NCI-H1092 (cell line): ENCODE data around the gene UGT1A8.
"Not testable (repeated sequence)": the region's sequence is repeated elsewhere in the genome, so short reads cannot be mapped to it uniquely, and the experiment has no call there.

Source experiments
- DNase-seq: peaks from one replicate; lab custom pipeline; 2025; lab: John Stamatoyannopoulos, UW

UGT1A8 gene

DNA sequence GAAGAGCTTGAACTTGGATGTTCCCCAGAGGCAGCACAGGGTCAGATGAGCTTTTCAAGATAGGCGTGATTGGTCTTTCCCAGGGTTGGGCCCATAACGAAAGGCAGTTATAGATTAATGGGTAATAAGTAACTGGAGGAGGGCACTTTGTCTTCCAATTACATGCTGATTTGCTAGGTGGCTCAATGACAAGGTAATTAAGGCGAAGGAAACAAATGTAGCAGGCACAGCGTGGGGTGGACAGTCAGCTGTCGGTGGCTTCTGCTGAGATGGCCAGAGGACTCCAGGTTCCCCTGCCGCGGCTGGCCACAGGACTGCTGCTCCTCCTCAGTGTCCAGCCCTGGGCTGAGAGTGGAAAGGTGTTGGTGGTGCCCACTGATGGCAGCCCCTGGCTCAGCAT is 101.1 kb downstream of the UGT1A8 start, which contains the start of gene UGT1A4:
UGT1A4 (plus strand) TSS at position 185 of the 400 bp plus-strand sequence; CDS start at position 270, 85 bp downstream.
- DNase-seq, result no peak

DNA sequence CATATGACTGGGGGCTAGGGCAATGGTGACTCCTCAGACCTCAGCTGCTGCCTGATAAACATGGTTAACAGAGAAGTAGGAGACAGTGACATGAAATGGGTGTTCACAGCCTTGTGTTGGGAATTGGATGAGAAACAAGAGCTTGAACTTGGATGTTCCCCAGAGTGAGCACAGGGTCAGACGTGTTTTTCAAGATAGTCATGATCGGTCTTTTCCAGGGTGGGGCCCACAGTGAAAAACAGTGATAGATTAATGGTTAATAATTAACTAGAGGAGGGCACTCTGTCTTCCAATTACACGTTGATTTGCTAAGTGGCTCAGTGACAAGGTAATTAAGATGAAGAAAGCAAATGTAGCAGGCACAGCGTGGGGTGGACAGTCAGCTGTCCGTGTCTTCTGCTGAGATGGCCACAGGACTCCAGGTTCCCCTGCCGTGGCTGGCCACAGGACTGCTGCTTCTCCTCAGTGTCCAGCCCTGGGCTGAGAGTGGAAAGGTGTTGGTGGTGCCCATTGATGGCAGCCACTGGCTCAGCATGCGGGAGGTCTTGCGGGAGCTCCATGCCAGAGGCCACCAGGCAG is 111.4 kb downstream of the UGT1A8 start, which contains the start of gene UGT1A3:
UGT1A3 (plus strand) TSS at position 320 of the 579 bp plus-strand sequence; CDS start at position 405, 85 bp downstream.
- DNase-seq, result no peak

DNA sequence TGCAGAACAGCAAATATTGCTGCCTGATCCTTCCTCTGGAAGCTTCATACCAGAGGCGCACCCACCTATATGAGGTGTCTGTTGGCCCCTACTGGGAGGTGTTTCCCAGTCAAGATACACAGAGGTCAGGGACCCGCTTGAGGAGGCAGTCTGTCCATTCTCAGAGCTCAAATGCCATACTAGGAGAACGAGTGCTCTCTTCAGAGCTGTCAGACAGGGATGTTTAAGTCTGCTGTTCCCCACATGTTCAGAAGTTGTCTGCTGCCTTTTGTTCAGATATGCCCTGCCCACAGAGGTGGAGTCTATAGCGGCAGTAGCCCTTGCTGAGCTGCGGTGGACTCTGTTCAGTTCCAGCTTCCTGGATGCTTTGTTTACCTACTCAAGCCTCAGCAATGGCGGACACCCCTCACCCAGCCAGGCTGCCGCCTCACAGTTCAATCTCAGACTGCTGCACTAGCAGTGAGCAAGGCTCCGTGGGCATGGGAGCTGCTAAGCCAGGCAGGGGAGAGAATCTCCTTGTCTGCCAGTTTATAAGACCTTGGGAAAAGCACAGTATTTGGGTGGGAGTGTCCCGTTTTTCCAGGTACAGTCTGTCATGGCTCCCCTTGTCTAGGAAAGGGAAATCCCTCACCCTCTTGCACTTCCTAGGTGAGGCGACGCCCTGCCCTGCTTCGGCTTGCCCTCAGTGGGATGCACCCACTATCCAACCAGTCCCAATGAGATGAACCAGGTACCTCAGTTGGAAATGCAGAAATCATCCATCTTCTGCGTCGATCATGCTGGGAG is 119.6 kb downstream of the UGT1A8 start:
- not testable (repeated sequence) for DNase-seq

DNA sequence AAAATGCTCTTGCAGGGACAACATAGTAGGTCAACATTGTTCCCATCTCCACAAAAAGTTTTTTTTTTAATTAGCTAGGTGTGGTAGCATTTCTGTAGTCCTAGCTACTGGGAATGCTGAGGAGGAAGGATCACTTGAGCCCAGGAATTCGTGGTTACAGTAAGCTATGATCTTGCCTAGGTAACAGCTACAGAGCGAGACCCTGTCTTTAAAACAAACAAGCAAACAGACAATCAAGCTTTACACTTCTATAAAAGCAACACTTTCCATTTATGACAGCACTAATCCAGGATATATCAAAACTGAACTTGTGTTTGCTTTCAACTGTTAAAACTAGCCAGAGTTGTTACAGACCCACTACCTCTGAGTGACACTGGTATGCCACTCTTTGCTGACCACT is 123.4 kb downstream of the UGT1A8 start:
- DNase-seq, result no peak

DNA sequence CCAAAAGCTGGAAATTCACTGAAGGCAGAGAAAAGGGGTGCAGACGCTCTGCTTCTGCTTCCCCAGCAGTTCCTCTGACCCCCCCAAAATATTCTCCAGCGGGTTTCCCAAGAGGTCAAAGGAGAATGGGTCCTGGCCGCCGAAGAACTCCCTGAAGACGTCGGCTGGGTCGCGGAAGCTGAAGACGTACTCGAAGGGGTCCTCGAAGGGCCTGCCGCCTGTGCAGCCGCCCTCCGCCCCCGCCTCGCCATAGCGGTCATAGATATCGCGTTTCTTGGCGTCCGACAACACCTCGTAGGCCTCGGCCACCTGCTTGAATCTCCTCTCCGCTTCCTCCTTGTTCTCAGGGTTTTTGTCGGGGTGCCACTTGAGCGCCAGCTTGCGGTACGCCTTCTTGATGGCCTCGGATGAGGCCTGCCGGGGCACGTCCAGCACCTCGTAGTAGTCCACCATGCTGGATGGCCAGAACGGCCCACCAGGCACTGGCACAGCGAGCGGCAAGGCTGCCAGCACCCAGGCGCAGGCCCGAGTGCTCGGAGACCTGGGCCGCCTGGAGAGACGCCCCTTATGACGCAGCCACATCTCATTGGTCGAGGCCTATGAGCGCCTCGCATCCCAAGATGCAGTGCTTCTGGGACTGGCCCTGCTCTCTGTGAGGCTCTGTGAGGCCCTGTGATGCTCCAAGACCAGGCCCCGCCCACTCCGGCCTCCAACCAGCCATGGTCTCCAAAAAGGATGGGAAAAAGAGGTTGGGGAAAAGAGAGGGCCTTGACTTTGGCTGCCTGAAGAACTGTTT is 126.2 kb downstream of the UGT1A8 start:
- no peak for DNase-seq

DNA sequence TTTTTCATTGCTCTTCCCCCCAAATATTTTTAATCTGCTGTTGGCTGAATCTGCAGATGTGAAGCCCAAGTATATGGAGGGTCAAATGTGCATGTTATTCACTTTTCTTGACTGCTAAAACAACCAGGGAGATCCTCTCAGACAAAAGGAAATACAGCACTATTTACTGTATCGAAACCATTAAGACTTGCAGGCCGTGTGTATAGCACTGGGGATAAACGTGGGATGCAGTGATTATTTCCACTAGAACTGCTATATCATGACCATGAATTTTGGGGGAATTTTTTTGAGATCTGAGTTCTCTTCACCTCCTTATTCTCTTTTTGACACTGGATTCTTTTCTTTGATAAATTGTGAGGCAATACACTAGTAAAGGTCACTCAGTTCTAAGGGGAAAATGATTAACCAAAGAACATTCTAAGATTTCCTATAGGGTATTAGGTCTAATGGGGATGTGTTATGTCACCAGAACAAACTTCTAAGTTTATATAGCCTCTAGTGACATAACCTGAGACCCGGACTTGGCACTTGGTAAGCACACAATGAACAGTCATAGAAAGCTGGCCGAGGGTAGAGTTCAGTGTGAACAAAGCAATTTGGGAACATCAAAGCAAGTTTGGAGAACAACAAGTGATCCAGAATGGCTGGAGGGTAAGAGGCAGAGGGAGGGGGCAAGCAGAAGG is 127.8 kb downstream of the UGT1A8 start:
- DNase-seq, result no peak

DNA sequence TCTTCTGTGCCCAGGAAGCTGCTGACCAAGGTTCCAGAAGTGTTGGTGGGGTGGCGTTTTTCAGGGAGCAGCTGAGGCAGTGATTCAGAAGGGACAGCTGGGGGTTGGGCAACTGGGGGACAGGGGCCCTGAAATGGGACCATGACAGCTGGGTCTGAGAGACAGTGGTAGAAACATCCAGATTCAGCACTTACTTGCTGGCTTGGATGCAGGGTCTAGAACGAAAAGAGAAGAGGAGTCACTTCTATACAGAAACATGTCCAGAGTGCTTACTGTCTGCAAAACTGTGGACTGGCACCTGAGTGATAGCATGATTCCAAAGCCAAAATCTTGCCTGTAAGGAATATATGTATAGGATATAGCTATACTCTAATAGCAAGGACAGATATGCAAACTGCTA is 128.4 kb downstream of the UGT1A8 start:
- not testable (repeated sequence) for DNase-seq

DNA sequence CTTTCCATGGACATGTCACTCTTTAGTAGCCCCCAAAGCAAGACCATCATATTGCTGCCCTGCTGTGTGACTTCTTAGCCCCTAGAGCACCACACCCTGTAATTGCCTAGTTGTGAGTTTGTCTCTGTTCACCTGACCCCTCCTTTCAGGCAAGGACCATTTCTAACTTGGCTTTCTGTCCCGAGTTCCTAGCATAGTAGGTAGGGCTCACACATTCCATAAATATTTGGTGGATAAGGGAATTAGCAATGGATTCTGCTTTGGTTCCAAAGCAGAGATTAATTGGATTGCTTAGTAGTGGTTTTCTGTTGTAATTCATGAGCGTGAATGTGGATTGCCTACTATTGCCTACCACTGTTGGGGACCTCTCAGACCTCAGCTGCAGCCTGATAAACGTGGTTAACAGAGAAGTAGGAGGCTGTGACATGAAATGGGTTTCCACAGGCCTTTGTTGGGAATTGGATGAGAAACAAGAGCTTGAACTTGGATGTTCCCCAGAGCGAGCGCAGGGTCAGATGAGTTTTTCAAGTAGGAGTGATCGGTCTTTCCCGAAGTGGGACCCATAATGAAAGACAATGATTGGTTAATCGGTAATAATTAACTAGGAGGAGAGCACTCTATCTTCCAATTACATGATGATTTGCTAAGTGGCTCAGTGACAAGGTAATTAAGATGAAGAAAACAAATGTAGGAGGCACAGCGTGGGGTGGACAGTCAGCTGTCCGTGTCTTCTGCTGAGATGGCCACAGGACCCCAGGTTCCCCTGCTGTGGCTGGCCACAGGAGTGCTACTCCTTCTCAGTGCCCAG is 129.2 kb downstream of the UGT1A8 start:
- DNase-seq, result no peak

DNA sequence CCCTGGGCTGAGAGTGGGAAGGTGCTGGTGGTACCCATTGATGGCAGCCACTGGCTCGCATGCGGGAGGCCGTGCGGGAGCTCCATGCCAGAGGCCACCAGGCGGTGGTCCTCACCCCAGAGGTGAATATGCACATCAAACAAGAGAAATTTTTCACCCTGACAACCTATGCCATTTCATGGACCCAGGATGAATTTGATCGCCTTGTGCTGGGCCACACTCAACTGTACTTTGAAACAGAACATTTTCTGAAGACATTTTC is 129.8 kb downstream of the UGT1A8 start:
- no peak for DNase-seq

DNA sequence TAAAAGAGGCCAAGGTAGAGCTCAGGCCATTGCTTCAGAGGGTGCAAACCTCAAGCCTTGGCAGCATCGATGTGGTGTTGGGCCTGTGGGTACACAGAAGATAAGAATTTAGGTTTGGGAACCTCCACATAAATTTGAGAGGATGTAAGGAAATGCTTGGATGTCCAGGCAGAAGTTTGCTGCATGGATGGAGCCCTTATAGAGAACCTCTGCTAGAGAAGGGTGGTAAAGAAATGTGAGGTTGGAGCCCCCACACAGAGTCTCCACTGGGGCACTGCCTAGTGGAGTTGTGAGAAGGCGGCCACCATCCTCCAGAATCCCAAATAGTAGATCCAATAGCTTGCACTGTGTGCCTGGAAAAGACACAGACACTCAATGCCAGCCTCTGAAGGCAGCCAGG is 133.3 kb downstream of the UGT1A8 start:
- DNase-seq, result not testable (repeated sequence)

DNA sequence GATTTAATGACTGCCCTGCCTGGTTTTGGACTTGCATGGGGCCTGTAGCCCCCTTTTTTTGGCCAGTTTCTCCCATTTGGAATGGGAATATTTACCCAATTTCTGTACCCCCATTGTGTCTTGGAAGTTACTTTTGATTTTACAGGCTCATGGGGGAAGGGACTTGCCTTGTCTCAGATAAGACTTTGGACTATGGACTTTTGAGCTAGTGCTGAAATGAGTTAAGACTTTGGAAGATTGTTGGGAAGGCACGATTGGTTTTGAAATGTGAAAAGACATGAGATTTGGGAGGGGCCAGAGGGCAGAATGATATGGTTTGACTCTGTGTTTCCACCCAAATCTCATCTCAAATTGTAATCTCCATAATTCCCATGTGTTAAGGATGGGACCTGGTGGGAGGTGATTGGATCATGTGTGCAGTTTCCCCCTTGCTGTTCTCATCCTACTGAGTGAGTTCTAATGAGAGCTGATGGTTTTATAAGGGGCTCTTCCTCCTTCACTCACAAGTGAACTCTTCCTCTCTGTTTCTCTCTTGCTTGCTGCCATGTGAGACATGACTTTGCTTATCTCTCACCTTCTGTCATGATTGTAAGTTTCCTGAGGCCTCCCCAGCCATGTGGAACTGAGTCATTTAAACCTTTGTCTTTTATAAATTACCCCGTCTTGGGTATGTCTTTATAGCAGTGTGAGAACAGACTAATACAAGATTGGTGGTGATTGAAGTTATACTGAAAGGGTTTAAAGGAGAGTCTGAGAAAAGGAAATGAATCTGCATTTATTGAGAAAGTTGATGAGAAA is 134.0 kb downstream of the UGT1A8 start:
- DNase-seq, result not testable (repeated sequence)

DNA sequence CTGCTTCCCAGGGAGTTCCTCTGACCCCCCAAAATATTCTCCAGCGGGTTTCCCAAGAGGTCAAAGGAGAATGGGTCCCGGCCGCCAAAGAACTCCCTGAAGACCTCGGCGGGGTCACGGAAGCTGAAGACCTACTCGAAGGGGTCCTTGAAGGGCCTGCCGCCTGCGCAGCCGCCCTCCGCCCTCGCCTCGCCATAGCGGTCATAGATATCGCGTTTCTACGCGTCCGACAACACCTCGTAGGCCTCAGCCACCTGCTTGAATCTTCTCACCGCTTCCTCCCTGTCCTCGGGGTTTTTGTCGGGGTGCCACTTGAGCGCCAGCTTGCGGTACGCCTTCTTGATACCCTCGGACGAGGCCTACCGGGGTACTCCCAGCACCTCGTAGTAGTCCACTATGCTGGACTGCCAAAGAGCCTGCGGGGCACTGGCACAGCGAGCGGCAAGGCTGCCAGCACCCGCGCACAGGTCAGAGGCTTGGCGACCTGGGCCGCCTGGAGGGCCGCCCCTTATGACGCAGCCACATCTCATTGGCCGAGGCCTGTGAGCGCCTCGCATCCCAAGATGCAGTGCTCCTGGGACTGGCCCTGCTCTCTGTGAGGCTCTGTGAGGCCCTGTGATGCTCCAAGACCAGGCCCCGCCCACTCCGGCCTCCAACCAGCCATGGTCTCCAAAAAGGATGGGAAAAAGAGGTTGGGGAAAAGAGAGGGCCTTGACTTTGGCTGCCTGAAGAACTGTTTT is 137.6 kb downstream of the UGT1A8 start:
- no peak for DNase-seq

DNA sequence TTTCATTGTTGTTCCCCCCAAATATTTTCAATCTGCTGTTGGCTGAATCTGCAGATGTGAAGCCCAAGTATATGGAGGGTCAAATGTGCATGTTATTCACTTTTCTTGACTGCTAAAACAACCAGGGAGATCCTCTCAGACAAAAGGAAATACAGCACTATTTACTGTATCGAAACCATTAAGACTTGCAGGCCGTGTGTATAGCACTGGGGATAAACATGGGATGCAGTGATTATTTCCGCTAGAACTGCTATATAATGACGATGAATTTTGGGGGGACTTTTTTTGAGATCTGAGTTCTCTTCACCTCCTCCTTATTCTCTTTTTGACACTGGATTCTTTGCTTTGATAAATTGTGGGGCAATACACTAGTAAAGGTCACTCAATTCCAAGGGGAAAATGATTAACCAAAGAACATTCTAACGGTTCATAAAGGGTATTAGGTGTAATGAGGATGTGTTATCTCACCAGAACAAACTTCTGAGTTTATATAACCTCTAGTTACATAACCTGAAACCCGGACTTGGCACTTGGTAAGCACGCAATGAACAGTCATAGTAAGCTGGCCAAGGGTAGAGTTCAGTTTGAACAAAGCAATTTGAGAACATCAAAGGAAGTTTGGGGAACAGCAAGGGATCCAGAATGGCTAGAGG is 139.1 kb downstream of the UGT1A8 start:
- no peak for DNase-seq

DNA sequence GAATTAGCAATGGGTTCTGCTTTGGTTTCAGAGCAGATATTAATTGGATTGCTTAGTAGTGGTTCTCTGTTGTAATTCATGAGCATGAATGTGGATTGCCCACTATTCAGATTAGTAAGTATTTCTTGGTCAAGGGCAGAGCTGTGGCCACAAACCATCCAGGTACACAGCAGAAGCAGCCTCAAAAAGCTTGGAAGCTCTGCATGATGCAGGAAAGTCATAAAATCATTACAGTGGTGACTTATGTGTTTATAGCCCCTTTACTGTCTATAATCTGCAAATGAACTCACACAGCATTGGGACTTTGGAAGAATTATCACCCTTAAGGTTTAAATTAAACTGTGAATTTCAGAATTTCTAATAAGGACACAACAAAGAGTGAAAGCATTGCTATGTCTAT is 140.7 kb downstream of the UGT1A8 start:
- DNase-seq, result no peak

DNA sequence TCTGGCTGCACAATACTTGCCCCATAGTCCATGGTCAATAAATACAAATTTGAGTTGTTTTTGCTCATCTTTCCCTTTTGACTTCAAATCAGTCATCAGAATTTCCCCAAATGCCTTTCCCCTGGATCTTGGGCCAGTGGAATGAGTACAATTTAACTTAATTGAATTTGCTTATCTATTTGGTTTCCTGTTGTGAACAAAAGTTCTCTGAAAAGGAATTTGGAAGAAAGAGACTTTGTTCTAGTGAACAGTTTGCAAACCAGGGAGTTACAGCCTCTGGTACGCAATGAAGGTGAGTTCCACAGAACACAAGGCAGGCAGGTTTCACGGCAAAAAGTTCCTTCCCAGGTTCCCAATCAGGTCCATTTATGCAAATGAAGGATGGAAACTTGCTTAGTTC is 141.4 kb downstream of the UGT1A8 start:
- no peak for DNase-seq

DNA sequence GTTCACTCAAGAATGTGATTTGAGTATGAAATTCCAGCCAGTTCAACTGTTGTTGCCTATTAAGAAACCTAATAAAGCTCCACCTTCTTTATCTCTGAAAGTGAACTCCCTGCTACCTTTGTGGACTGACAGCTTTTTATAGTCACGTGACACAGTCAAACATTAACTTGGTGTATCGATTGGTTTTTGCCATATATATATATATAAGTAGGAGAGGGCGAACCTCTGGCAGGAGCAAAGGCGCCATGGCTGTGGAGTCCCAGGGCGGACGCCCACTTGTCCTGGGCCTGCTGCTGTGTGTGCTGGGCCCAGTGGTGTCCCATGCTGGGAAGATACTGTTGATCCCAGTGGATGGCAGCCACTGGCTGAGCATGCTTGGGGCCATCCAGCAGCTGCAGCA is 142.6 kb downstream of the UGT1A8 start, which contains the start of gene UGT1A1:
UGT1A1 (plus strand) TSS at position 228 of the 400 bp plus-strand sequence; CDS start at position 246, 18 bp downstream.
- no peak for DNase-seq

DNA sequence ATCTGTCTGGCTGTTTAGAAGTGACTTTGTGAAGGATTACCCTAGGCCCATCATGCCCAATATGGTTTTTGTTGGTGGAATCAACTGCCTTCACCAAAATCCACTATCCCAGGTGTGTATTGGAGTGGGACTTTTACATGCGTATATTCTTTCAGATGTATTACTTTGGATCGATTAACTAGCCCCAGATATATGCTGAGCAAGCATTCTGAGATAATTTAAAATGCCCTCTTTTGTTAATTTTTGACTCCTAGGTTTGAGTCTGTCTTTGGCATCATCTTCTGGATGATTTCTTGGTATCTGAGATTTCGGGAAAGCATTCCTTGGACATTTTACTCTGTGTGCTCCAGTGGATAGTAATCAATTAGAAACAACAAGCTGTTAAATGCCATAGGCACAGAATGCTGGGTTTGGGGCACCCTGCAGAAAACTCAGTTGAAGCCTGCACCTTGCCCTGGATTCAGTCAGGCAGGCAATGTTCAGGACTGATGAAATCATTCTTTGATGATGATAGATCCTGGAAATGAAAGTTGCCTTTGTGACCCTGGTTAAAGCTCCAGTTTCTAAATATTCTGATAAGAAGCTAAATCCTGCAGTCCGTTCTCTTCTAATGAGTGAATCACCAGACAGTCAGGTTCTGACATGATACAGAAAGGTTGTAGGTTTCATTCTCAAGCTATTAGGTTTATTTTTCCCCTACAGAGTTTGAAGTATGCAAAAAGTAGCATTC is 143.8 kb downstream of the UGT1A8 start:
- no peak for DNase-seq

DNA sequence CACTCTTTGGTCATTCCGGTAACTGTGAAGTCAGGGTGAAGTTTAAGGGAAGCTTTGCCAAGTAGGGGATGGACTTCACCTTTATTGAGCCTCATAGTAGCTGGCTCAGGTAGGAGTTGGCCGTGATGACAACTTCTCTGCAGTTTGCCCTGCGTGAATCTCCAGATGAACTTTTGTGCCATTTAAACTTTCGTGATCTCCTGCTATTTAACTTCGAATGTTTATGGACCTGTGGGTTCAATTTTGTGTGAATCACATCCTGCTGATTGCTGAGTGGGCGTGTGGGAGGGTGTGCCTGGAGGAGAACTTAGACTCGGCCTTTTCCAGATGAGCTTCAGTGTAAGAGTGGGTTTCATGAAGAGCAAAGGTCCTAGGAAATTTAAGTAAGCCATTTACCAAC is 146.8 kb downstream of the UGT1A8 start:
- DNase-seq, result no peak

DNA sequence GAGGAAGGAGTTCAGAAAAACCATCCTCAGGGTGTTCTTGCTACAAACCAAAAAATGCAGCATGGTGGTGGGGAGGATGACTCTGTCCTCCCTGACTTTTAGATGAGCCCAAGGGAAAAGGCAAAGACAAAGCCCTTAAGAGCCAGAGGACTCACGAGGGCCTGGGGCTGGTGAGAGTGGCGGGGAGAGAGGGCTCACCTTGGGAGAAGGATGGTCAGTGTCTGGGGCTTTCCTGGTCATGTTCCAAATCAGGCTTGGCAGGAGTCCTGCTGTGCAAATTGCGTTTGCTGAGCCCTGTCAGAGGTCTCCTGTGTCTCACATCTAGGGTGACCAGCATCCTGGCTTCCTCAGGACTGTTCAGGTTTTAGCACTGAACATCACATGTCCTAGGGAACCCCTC is 147.3 kb downstream of the UGT1A8 start:
- no peak for DNase-seq
